Neural progenitor cell (in vitro differentiated cells): Measurements from ENCODE around the gene DNLZ.
"Not testable (repeated sequence)": the region's sequence is repeated elsewhere in the genome, so short reads cannot be mapped to it uniquely, and the experiment has no call there.

Source experiments
- EZH2 ChIP-seq: fragments of 200-600 bp; sonication (generic); IDR thresholded peaks from 2 replicates; pipeline ENCODE4 v1.6.1; 2017; ENCODE audit warnings: antibody characterized with exemption, mild to moderate bottlenecking, moderate library complexity
- EZH2phosphoT487 ChIP-seq: fragments of 200-600 bp; sonication (generic); IDR thresholded peaks from 2 replicates; pipeline ENCODE4 v1.6.1; 2017; ENCODE audit warnings: antibody characterized with exemption
- TF ChIP-seq, protein P1 (sequence below): fragments of 200-600 bp; sonication (generic); IDR thresholded peaks from 2 replicates; pipeline ENCODE4 v1.5.1; 2017; ENCODE audit warnings: antibody characterized with exemption, mild to moderate bottlenecking

GRCh38 chr9:136407061-136407460, 43.5 kb upstream of the DNLZ start:
- TF ChIP-seq, protein P1, sequence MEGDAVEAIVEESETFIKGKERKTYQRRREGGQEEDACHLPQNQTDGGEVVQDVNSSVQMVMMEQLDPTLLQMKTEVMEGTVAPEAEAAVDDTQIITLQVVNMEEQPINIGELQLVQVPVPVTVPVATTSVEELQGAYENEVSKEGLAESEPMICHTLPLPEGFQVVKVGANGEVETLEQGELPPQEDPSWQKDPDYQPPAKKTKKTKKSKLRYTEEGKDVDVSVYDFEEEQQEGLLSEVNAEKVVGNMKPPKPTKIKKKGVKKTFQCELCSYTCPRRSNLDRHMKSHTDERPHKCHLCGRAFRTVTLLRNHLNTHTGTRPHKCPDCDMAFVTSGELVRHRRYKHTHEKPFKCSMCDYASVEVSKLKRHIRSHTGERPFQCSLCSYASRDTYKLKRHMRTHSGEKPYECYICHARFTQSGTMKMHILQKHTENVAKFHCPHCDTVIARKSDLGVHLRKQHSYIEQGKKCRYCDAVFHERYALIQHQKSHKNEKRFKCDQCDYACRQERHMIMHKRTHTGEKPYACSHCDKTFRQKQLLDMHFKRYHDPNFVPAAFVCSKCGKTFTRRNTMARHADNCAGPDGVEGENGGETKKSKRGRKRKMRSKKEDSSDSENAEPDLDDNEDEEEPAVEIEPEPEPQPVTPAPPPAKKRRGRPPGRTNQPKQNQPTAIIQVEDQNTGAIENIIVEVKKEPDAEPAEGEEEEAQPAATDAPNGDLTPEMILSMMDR, result not testable (repeated sequence)
- not testable (repeated sequence) for TF ChIP-seq EZH2, EZH2phosphoT487
